RKO (cell line): Measurements from ENCODE around the gene KCNQ2.

ENCODE experiments used
- DNase-seq: peaks from one replicate; pipeline ENCODE4 v3.0.0-alpha.2; 2016; ENCODE audit warnings: low spot score

KCNQ2 gene

GRCh38 chr20:63501818-63502670 lies 29.6 kb upstream of the KCNQ2 start:
- DNase-seq, result no peak

GRCh38 chr20:63500902-63501817 lies 28.7 kb upstream of the KCNQ2 start:
- DNase-seq, result peak; percentile 48

- DNase-seq, result no peak
Observed at GRCh38 chr20:63500151-63500901, 27.9 kb upstream of the KCNQ2 start.

GRCh38 chr20:63499338-63499969 lies 27.0 kb upstream of the KCNQ2 start:
- no peak for DNase-seq

- DNase-seq, result no peak
Observed at GRCh38 chr20:63498960-63499337, 26.5 kb upstream of the KCNQ2 start, which contains the start of gene EEF1A2. Gene EEF1A2 (minus strand): TSS chr20:63499083. CDS start chr20:63497763, 1,320 bp downstream.

- peak; percentile 43 for DNase-seq
Observed at GRCh38 chr20:63497946-63498935, 25.8 kb upstream of the KCNQ2 start.

- DNase-seq, result no peak
Observed at GRCh38 chr20:63497138-63497945, 24.9 kb upstream of the KCNQ2 start.

- DNase-seq, result no peak
Observed at GRCh38 chr20:63496596-63497120, 24.2 kb upstream of the KCNQ2 start.

GRCh38 chr20:63495741-63496595 lies 23.5 kb upstream of the KCNQ2 start:
- peak; percentile 69 for DNase-seq

GRCh38 chr20:63495167-63495720 lies 22.8 kb upstream of the KCNQ2 start:
- DNase-seq, result no peak

GRCh38 chr20:63494420-63495166 lies 22.1 kb upstream of the KCNQ2 start:
- DNase-seq, result no peak

- DNase-seq, result no peak
Observed at GRCh38 chr20:63494084-63494419, 21.6 kb upstream of the KCNQ2 start.

GRCh38 chr20:63493563-63494020 lies 21.1 kb upstream of the KCNQ2 start:
- DNase-seq, result no peak

- no peak for DNase-seq
Observed at GRCh38 chr20:63492982-63493381, 20.5 kb upstream of the KCNQ2 start.

GRCh38 chr20:63492518-63492917 lies 20.1 kb upstream of the KCNQ2 start:
- no peak for DNase-seq

GRCh38 chr20:63491635-63492230 lies 19.3 kb upstream of the KCNQ2 start:
- no peak for DNase-seq

- no peak for DNase-seq
Observed at GRCh38 chr20:63491078-63491477, 18.6 kb upstream of the KCNQ2 start.
